Epidermal melanocyte (primary cell): ENCODE results near the gene AMOTL2.

Experiments used
- DNase-seq: peaks from one replicate; pipeline ENCODE4 v3.0.0; 2011; ENCODE audit warnings: low spot score; ENCODE audit not compliant: insufficient read length

Gene AMOTL2

GRCh38 chr3:134336587-134336986 is 37.7 kb downstream of the AMOTL2 start:
- no peak for DNase-seq

- no peak for DNase-seq
Measured at GRCh38 chr3:134334901-134335280, 39.4 kb downstream of the AMOTL2 start.

GRCh38 chr3:134334231-134334900 is 39.9 kb downstream of the AMOTL2 start:
- DNase-seq, result no peak

GRCh38 chr3:134333522-134334181 is 40.6 kb downstream of the AMOTL2 start:
- peak; percentile 50 for DNase-seq

- no peak for DNase-seq
Measured at GRCh38 chr3:134332344-134332743, 41.9 kb downstream of the AMOTL2 start.

- no peak for DNase-seq
Measured at GRCh38 chr3:134331811-134332199, 42.4 kb downstream of the AMOTL2 start.

GRCh38 chr3:134330883-134331810 is 43.1 kb downstream of the AMOTL2 start:
- DNase-seq, result peak; percentile 24

GRCh38 chr3:134328846-134329245 is 45.4 kb downstream of the AMOTL2 start:
- DNase-seq, result no peak

GRCh38 chr3:134328147-134328591 is 46.1 kb downstream of the AMOTL2 start:
- no peak for DNase-seq

- DNase-seq, result no peak
Measured at GRCh38 chr3:134327594-134327975, 46.7 kb downstream of the AMOTL2 start.

- DNase-seq, result peak; percentile 46
Measured at GRCh38 chr3:134326760-134327593, 47.3 kb downstream of the AMOTL2 start.

- no peak for DNase-seq
Measured at GRCh38 chr3:134326126-134326525, 48.1 kb downstream of the AMOTL2 start.

- DNase-seq, result no peak
Measured at GRCh38 chr3:134325706-134326105, 48.5 kb downstream of the AMOTL2 start.

- DNase-seq, result no peak
Measured at GRCh38 chr3:134325061-134325705, 49.1 kb downstream of the AMOTL2 start.

- DNase-seq, result no peak
Measured at GRCh38 chr3:134323966-134324962, 50.0 kb downstream of the AMOTL2 start.

GRCh38 chr3:134322286-134322685 is 52.0 kb downstream of the AMOTL2 start:
- no peak for DNase-seq

GRCh38 chr3:134320749-134321148 is 53.5 kb downstream of the AMOTL2 start:
- DNase-seq, result no peak

GRCh38 chr3:134319931-134320330 is 54.3 kb downstream of the AMOTL2 start:
- no peak for DNase-seq

- no peak for DNase-seq
Measured at GRCh38 chr3:134318166-134318565, 56.1 kb downstream of the AMOTL2 start.
